ENCODE results near the gene TEPSIN. TPM values are rescaled to one million over a fixed set of nuclear protein-coding genes. Genes with fewer than 3 reads are reported as not detected.

The TEPSIN gene
- 10 to 100 TPM; 15.7 to 42.8 (median 24.4) TPM for total RNA-seq
- 10 to 100 TPM in 2 of 3 donors, 1 to 10 TPM in 1; 6.9 to 33.5 (median 11.4) TPM for polyA plus RNA-seq

- peak within 1 kb of the TSS; percentile 87 to 92 (median 88) for H3K27ac ChIP-seq
- no peaks in the 10 kb centered on the region for H3K27me3 ChIP-seq
- peak within 1 kb of the TSS; percentile 76 to 93 (median 90) for H3K4me3 ChIP-seq
- H3K4me1 ChIP-seq, result peaks cover 0 to 45% (median 36%) of the 10 kb centered on the region in 4 donors
- peak; percentile 99 for DNase-seq
- TF ChIP-seq POLR2AphosphoS5 (IDR thresholded peaks at IDR 0.05) (peak; percentile 62 to 91 (median 80)), EP300 (IDR thresholded peaks at IDR 0.05) (no peak), CTCF (IDR thresholded peaks at IDR 0.05) (peak in 1 of 4 experiments; percentile 8), POLR2A (IDR thresholded peaks at IDR 0.05) (peak; percentile 6 to 19)
- H3K36me3 ChIP-seq, result peaks cover 0 to 20% (median 0%) of the 10 kb centered on the region in 4 donors
- 0% methylated on average over 100 of the region's 100 CpGs for WGBS, 2 donors
- intact Hi-C loops (cut with DNase I), result loop anchor here (1.0 kb wide), 1 partner anchor 16 kb away; no protein-coding TSS in a partner anchor
- no peaks in the 10 kb centered on the region for H3K9me3 ChIP-seq
Observed at GRCh38 chr17:81238815-81239713, at the start of gene TEPSIN, which contains the start of gene NDUFAF8. Gene TEPSIN, minus strand, starts transcription at chr17:81239055. Its CDS starts 22 bp downstream, at chr17:81239033. Gene NDUFAF8, plus strand, starts transcription at chr17:81239318. Its CDS starts 46 bp downstream, at chr17:81239364.

GRCh38 chr17:81287741-81288430 lies 49.0 kb upstream of the TEPSIN start:
- H3K27me3 ChIP-seq, result no peaks in the 10 kb centered on the region
- no peak for TF ChIP-seq POLR2AphosphoS5 (IDR thresholded peaks at IDR 0.05)
- TF ChIP-seq EP300 (IDR thresholded peaks at IDR 0.05), result no peak
- no peak for TF ChIP-seq POLR2A (IDR thresholded peaks at IDR 0.05)
- TF ChIP-seq CTCF (IDR thresholded peaks at IDR 0.05), result no peak
- peaks cover 0 to 29% (median 14%) of the 10 kb centered on the region in 4 donors for H3K36me3 ChIP-seq
- H3K4me3 ChIP-seq, result no peak overlapping the region
- no peak for DNase-seq
- intact Hi-C loops (cut with DNase I), result no loop called here
- peak overlapping the region in 1 of 4 donors; percentile 11 for H3K27ac ChIP-seq
- 81 to 91% methylated on average over 16 of the region's 16 CpGs for WGBS, 2 donors
- H3K4me1 ChIP-seq, result peaks cover 0 to 25% (median 22%) of the 10 kb centered on the region in 4 donors
- no peaks in the 10 kb centered on the region for H3K9me3 ChIP-seq

GRCh38 chr17:81287152-81287551 lies 48.3 kb upstream of the TEPSIN start:
- H3K4me3 ChIP-seq, result no peak overlapping the region
- no peak for TF ChIP-seq CTCF (IDR thresholded peaks at IDR 0.05)
- no peak for TF ChIP-seq POLR2A (IDR thresholded peaks at IDR 0.05)
- no peak for TF ChIP-seq POLR2AphosphoS5 (IDR thresholded peaks at IDR 0.05)
- TF ChIP-seq EP300 (IDR thresholded peaks at IDR 0.05), result no peak
- H3K4me1 ChIP-seq, result peaks cover 0 to 18% (median 16%) of the 10 kb centered on the region in 4 donors
- no peaks in the 10 kb centered on the region for H3K9me3 ChIP-seq
- no peak overlapping the region for H3K27ac ChIP-seq
- H3K27me3 ChIP-seq, result no peaks in the 10 kb centered on the region
- no peak for DNase-seq
- H3K36me3 ChIP-seq, result peaks cover 0 to 35% (median 19%) of the 10 kb centered on the region in 4 donors
- intact Hi-C loops (cut with DNase I), result no loop called here
- WGBS, 2 donors, result 93 to 94% methylated on average over 21 of the region's 21 CpGs

- Histone ChIP-seq H3K27me3 (no peaks in the 10 kb centered on the region), H3K9me3 (no peaks in the 10 kb centered on the region), H3K4me1 (peaks cover 0 to 12% (median 12%) of the 10 kb centered on the region in 4 donors), H3K4me3 (no peak overlapping the region), H3K27ac (peak overlapping the region; percentile 39 to 71 (median 63)), H3K36me3 (peaks cover 0 to 40% (median 23%) of the 10 kb centered on the region in 4 donors)
- intact Hi-C loops (cut with DNase I), result no loop called here
- WGBS, 2 donors, result 91 to 93% methylated on average over 23 of the region's 23 CpGs
- TF ChIP-seq POLR2A (IDR thresholded peaks at IDR 0.05), result no peak
- no peak for TF ChIP-seq POLR2AphosphoS5 (IDR thresholded peaks at IDR 0.05)
- TF ChIP-seq CTCF (IDR thresholded peaks at IDR 0.05), result no peak
- TF ChIP-seq EP300 (IDR thresholded peaks at IDR 0.05), result no peak
- DNase-seq, result no peak
Observed at GRCh38 chr17:81286491-81287145, 47.8 kb upstream of the TEPSIN start.
